ENCODE measurements around the gene SURF4.

SURF4 gene

GRCh38 chr9:133375724-133376654 lies at the start of gene SURF4, which contains the start of gene STKLD1:
SURF4 (minus strand) TSS chr9:133376060; CDS start chr9:133375969, 91 bp downstream.
STKLD1 (plus strand) TSS chr9:133376366; CDS start chr9:133376474, 108 bp downstream.
- peak; percentile 94 to 96 for DNase-seq (ENCODE audit: low read depth in 2 of 2)

GRCh38 chr9:133425049-133425632 lies 49.3 kb upstream of the SURF4 start:
- no peak for DNase-seq (ENCODE audit: low read depth in 2 of 2)

GRCh38 chr9:133424187-133424586 lies 48.3 kb upstream of the SURF4 start:
- DNase-seq (ENCODE audit: low read depth in 2 of 2): no peak

- DNase-seq (ENCODE audit: low read depth in 2 of 2): no peak
Measured at GRCh38 chr9:133423216-133423615, 47.4 kb upstream of the SURF4 start.

- peak; percentile 57 to 62 for DNase-seq (ENCODE audit: low read depth in 2 of 2)
Measured at GRCh38 chr9:133421615-133422542, 46.0 kb upstream of the SURF4 start, which contains the start of gene ADAMTS13. ADAMTS13 (plus strand) TSS chr9:133422367; CDS start chr9:133422444, 77 bp downstream.

- no peak for DNase-seq (ENCODE audit: low read depth in 2 of 2)
Measured at GRCh38 chr9:133420392-133420827, 44.5 kb upstream of the SURF4 start.

GRCh38 chr9:133419005-133419404 lies 43.1 kb upstream of the SURF4 start:
- DNase-seq (ENCODE audit: low read depth in 2 of 2): no peak

GRCh38 chr9:133417541-133418461 lies 41.9 kb upstream of the SURF4 start, which contains the start of gene REXO4:
REXO4 (minus strand) TSS chr9:133418010; CDS start chr9:133417844, 166 bp downstream.
- peak; percentile 81 to 87 for DNase-seq (ENCODE audit: low read depth in 2 of 2)

- DNase-seq (ENCODE audit: low read depth in 2 of 2): no peak
Measured at GRCh38 chr9:133415170-133415569, 39.3 kb upstream of the SURF4 start.

- no peak for DNase-seq (ENCODE audit: low read depth in 2 of 2)
Measured at GRCh38 chr9:133408042-133408441, 32.2 kb upstream of the SURF4 start.

GRCh38 chr9:133406480-133407307 lies 30.8 kb upstream of the SURF4 start:
- DNase-seq (ENCODE audit: low read depth in 2 of 2): peak; percentile 78 to 82

- no peak for DNase-seq (ENCODE audit: low read depth in 2 of 2)
Measured at GRCh38 chr9:133405508-133406438, 29.9 kb upstream of the SURF4 start.

- DNase-seq (ENCODE audit: low read depth in 2 of 2): no peak
Measured at GRCh38 chr9:133404454-133405002, 28.7 kb upstream of the SURF4 start.

- peak in 1 of 2 donors; percentile 28 for DNase-seq (ENCODE audit: low read depth in 2 of 2)
Measured at GRCh38 chr9:133403766-133404453, 28.1 kb upstream of the SURF4 start.

GRCh38 chr9:133402689-133403088 lies 26.8 kb upstream of the SURF4 start:
- no peak for DNase-seq (ENCODE audit: low read depth in 2 of 2)

GRCh38 chr9:133401588-133401987 lies 25.7 kb upstream of the SURF4 start:
- no peak for DNase-seq (ENCODE audit: low read depth in 2 of 2)

GRCh38 chr9:133400292-133400691 lies 24.4 kb upstream of the SURF4 start:
- DNase-seq (ENCODE audit: low read depth in 2 of 2): no peak

Measured in stimulated activated CD8-positive, alpha-beta memory T cell treated with anti-CD3 and anti-CD28 coated beads, Interleukin-15, amount 100 ng/mL, for 48 hours (primary cell).